GM12891 (cell line): Measurements from ENCODE around the gene TRABD2B.

Experiments used
- DNase-seq: peaks from one replicate; pipeline ENCODE4 v3.0.0; 2011; ENCODE audit warnings: low spot score; ENCODE audit not compliant: insufficient read length
- FAIRE-seq: peaks from 2 replicates; lab custom pipeline; 2011; peaks lifted over from hg19 to GRCh38; lab: Jason Lieb, UNC
- PAX5 ChIP-seq: IDR thresholded peaks from 2 replicates; pipeline ENCODE4 v1.6.1; 2011; ENCODE audit warnings: low read length, moderate library complexity, mild to moderate bottlenecking; ENCODE audit not compliant: insufficient read depth, severe bottlenecking
- POLR2A ChIP-seq: IDR thresholded peaks from 2 replicates; pipeline ENCODE4 v1.6.1; 2011; ENCODE audit warnings: low read depth, low read length, control low read depth
- POLR2AphosphoS5 ChIP-seq: IDR thresholded peaks from 2 replicates; pipeline ENCODE4 v1.6.1; 2011; ENCODE audit warnings: low read depth, low read length, control low read depth
- POU2F2 ChIP-seq: IDR thresholded peaks from 2 replicates; pipeline ENCODE4 v1.6.1; 2011; ENCODE audit warnings: low read depth, mild to moderate bottlenecking, control low read depth, low read length, moderate library complexity
- SPI1 ChIP-seq: IDR thresholded peaks from 2 replicates; pipeline ENCODE4 v1.6.1; 2011; ENCODE audit warnings: low read depth, low read length, control low read depth
- TAF1 ChIP-seq: IDR thresholded peaks from 2 replicates; pipeline ENCODE4 v1.6.1; 2011; ENCODE audit warnings: low read depth, low read length, control low read depth

TRABD2B gene

DNA sequence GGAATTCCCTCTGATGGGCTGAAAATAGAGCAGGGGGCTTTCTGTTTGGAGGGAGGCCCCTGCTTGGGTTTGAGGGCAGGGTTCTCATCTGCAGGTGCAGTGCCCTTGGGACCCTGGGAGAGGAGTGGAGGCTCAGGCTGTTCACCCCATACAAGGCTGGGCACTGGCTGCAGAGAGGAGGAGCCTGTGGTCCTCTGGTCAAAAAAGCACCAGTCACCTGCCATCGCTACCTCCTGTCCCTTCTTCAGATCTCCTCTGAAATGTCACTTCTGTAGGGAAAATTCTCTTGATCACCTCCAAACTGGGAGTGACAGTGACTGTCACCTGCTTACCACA is 108.9 kb downstream of the TRABD2B start:
- FAIRE-seq (no peak), DNase-seq (no peak)
- no peak for TF ChIP-seq POLR2A
- TF ChIP-seq POLR2AphosphoS5 = no peak
- TF ChIP-seq POU2F2 = no peak
- TF ChIP-seq SPI1 = no peak

DNA sequence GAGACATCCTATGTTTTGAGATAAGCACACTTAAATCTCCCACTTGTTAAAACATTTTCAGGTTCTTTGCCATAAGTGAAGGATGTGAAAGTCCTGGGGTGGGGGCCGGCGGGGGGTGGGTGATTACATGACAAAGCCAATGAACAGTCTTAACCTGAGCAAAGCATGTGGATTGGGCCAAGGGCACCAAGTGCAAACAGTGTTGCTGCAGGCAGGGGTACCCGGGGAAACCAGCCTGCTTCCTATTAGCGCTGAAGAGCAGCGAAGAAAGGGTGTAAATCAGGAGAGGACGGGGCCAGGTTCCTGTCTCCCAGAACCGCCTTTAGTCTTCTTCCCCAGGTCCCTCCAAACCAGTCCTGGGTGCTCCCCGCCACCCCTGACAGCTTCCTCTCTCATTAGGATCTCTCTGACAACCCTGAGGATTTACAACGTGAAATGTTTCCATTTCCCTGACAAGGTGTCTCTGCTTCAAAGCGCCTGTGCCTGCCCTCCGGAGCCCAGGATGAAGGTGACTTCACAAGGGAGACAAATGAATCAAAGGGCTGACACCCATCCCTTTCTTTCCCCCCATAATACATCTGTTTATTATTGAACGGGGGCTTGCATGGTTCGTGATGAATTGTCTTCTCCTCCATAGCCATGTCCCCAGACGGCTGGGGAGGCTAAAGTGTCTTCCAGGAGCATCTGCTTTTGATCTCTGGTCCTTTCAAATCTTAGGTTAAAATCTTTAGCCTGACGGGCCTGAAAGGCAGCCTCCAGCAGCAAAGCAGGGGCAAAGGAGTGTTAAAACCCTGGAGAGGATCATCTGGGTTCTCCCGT is 109.5 kb downstream of the TRABD2B start:
- FAIRE-seq (no peak), DNase-seq (no peak)

DNA sequence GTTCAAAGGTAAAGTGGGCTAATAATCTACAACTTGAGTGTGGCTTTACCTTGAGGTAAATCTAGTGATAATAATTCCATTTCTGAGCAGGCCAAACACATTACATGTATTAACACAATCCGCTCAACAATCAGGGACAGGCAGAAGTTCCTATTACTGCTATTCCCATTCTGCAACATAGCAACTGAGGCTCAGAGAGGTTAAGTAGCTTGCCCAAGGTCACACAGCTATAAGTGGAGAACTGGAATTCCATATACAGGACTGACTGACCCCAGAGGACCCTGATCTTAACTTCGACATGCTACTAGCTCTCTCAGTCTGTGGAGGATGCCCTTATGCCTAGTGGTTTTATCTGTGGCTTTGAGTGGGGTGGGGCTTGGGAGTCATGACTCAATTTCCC is 110.1 kb downstream of the TRABD2B start:
- no peak for TF ChIP-seq TAF1
- no peak for FAIRE-seq
- DNase-seq = no peak

More for the DNA sequence above, 109.5 kb downstream of the TRABD2B start:
- TF ChIP-seq POLR2A (no peak), POU2F2 (no peak), TAF1 (no peak), POLR2AphosphoS5 (no peak), PAX5 (no peak), SPI1 (no peak)

DNA sequence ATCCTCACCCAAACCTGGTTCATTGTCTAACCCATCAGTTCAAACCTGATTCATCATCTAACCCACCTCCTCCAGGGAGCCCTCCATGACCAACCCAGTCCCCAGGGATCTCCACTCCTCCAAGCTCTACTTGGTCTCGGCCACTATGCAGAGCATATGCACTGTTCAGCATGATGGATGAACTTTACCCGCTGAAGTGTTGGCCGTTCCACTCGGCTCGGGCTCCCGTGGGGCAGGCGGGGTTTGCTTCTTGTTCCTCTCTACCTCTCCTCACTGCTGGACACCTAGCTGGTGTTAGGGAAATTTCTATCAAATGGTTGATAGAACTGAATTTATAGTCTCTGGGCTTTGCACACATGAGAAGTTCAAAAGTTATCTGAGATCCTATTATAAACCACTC is 111.0 kb downstream of the TRABD2B start:
- DNase-seq (no peak), FAIRE-seq (no peak)
- TF ChIP-seq POLR2A (no peak), POLR2AphosphoS5 (no peak), TAF1 (no peak), SPI1 (no peak), POU2F2 (no peak), PAX5 (no peak)

DNA sequence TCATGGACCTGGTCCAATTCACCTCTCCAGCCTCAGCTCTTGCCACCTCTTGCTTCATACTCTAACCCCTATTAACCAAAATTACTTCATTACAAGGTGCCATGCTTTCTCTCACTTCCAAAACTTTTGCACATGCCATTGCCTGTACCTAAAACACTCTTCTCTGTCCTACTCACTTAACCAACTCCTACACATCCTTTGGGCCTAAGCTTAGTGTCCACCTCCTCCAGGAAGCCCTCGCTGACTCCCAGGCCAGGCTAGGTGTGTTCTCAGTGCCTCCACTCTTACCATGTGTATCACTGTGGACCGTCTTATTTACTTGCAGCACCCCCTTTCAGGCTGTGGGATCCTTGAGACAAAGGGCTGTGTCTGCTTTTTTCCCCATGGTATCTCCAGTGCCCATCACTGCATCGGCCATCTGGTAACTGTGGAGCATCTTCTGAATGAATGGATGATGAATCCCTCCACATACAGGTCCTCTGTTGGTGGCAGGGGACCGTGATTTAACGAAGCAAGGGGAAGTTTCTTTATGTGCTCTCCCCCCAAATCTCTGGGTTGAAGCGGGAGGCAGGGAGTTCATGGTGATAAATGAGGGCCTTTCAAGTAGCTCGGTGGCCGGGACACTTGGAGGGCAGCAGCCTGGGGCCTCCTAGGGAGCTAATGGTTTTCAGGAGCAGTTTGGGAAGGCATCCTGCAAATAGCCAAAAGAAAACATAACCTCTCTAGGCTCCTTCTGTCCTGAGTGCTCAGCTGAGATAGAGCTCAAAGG is 111.9 kb downstream of the TRABD2B start:
- no peak for FAIRE-seq
- no peak for DNase-seq
- TF ChIP-seq POLR2A = no peak
- no peak for TF ChIP-seq PAX5
- TF ChIP-seq POLR2AphosphoS5 = no peak
- no peak for TF ChIP-seq TAF1
- TF ChIP-seq SPI1 = no peak
- TF ChIP-seq POU2F2 = no peak

DNA sequence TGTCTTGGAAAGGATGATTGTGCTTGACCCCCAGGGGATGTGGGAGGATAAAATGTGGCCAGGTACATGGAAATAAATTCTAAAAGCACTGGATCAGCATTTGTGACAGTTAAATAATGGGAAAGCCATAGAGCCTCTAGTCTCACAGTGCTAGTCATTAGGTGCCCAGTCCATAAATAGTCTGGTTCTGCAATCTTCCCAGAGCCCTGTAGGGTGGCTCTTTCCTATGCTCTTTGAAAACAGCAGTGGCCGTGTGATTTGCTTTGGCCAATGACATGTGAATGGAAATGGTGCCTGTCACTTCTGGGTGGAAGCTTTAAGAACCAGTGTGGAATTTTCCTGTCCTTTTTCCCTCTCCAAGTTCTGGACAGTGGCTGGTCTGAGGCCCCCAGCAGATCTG is 113.2 kb downstream of the TRABD2B start:
- no peak for FAIRE-seq
- no peak for DNase-seq
- TF ChIP-seq POLR2A (no peak), TAF1 (no peak), PAX5 (no peak), SPI1 (no peak), POU2F2 (no peak), POLR2AphosphoS5 (no peak)

DNA sequence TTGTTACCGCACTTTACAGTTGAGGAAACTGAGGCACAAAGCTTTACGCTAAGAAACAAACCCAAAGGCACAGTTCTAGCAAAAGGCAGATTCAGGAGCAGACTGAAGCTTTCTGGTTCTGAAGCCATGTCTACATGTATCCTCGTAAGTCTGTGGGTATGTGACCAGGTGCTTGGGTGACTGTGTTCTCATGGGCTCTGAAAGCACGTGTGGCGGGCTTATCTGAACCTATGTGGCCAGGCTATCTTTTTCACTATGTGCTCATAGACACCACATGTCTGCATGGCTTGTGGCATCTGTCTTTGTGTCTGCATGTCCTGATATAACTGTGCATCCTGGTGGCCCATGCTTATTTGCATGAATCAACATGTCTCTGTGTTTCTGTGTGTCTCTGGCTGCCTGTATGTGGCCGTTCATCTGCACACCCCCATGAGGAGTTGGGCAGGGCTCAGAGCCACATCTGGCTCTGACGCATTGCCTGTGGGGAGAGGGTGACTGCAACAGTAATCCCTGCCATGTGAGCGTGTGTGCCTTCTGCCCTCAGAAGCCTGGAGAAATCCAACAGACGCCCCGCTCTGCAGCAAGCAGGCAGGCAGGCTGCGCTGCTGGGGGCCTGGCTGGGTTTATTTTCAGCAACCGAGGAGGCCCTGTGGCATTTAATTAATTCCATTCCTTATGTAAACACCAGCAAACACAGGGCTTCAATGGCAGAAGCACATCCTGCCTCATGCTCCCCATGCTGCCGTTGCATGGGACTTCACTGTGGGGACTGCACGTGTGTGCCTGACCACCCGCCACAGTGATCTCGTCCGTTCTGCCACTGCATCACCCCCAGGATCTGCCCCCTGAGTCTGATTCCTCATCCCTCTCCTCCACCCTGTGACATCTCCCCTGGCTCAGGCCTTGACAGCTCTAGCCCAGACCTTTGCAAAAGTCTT is 115.4 kb downstream of the TRABD2B start:
- DNase-seq = no peak
- TF ChIP-seq PAX5 (no peak), POLR2A (no peak), TAF1 (no peak), POU2F2 (no peak), POLR2AphosphoS5 (no peak), SPI1 (no peak)
- no peak for FAIRE-seq

DNA sequence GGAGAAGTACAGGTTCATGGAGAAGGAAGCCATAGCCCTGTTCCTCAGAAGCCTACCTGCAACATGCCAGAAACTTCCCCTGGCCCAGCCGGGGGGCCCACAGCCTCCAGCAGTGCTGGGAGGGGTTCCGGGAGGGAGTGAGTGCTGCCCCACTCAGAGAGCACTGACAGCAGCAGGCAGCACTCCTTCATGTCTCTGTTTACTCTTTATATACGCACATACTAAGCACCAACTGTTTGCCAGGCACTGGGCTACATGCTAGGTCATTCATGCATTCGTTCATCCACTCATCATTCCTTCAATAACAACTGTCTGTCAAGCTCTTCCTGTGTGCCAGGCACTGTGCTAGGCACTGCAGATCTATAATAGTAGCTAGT is 120.6 kb downstream of the TRABD2B start:
- no peak for FAIRE-seq
- DNase-seq = no peak
- TF ChIP-seq TAF1 (no peak), SPI1 (no peak), POU2F2 (no peak)

DNA sequence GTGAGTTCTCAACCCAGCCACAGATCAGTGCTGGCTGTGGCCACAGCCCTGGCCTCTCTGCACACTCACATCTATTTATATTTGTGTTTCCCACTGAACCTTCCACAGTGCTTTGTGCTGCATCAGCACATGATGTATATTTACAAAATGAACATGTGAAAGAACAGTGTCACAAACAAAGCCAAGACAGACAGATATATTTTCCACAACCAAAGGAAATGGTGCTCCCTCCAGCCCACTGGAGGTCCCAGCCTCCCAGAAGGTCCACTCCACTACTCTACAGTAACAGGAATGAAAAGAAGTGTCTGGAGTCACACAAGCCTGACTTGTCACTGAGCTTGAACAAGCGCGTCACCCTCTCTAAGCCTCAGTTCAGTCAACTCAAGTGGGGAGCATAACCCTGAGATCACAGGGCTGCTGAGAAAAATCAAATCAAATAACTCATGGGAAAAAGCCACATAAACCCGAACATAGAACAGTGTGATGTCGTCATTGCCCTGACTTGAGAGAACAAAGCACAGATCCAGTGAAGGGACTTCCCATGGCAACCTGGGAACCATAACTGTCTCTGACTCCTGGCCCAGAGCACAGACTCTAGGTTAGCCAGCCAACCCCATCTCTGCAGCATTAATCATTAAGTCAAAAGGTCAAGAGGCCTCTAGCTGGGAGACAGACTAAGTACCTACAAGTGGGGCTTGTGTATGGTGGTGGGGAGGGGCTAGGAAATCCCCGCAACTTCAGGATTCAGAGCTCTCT is 121.2 kb downstream of the TRABD2B start:
- TF ChIP-seq POLR2AphosphoS5 (no peak), PAX5 (no peak), POLR2A (no peak), TAF1 (no peak), POU2F2 (no peak), SPI1 (no peak)
- DNase-seq = no peak
- FAIRE-seq = no peak
